Measurements from ENCODE around the gene NOP9.

The NOP9 gene

DNA sequence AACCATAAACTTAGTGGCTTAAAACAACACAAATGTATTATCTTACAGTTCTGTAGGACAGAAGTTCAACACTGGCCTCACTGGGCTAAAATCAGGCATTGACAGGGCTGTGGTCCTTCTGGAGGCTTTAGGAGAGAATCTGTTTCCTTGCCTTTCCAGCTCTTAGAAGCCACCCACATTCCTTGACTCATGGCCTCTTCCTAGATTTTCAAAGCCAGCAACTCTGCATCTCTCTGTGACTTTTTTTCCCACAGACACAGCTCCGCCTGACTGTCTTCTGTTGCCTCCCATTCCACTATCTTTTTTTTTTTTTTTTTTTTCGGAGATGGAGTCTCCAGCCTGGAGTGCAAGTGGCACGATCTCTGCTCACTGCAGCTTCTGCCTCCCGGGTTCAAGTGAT is 56.6 kb downstream of the NOP9 start:
- Histone ChIP-seq H3K79me2 (ENCODE audit: insufficient read depth, low read length) (no peaks in the 10 kb centered on the region), H3K4me2 (ENCODE audit: low read length) (no peak overlapping the region), H4K20me1 (ENCODE audit: insufficient read depth, low read length) (no peaks in the 10 kb centered on the region), H3K9me2 (ENCODE audit: low read depth, low read length) (no peaks in the 10 kb centered on the region), H3K27me3 (ENCODE audit: insufficient read depth, low read length) (no peaks in the 10 kb centered on the region; the same call in 1 of the 2 replicates), H3K36me3 (ENCODE audit: insufficient read depth, low read length) (no peaks in the 10 kb centered on the region), H2AFZ (ENCODE audit: low read length) (no peak overlapping the region), H3K9ac (ENCODE audit: low read length) (no peak overlapping the region), H3K9me3 (ENCODE audit: low read length) (no peaks in the 10 kb centered on the region), H3K27ac (ENCODE audit: low read depth, low read length, poor library complexity, severe bottlenecking) (no peak overlapping the region), H3F3A (ENCODE audit: insufficient read depth, low read length) (no peaks in the 10 kb centered on the region), H3K4me3 (ENCODE audit: low read depth, low read length, poor library complexity, severe bottlenecking) (no peak overlapping the region), H3K4me1 (ENCODE audit: insufficient read depth, low read length, severe bottlenecking) (no peaks in the 10 kb centered on the region)
- TF ChIP-seq, protein P1, sequence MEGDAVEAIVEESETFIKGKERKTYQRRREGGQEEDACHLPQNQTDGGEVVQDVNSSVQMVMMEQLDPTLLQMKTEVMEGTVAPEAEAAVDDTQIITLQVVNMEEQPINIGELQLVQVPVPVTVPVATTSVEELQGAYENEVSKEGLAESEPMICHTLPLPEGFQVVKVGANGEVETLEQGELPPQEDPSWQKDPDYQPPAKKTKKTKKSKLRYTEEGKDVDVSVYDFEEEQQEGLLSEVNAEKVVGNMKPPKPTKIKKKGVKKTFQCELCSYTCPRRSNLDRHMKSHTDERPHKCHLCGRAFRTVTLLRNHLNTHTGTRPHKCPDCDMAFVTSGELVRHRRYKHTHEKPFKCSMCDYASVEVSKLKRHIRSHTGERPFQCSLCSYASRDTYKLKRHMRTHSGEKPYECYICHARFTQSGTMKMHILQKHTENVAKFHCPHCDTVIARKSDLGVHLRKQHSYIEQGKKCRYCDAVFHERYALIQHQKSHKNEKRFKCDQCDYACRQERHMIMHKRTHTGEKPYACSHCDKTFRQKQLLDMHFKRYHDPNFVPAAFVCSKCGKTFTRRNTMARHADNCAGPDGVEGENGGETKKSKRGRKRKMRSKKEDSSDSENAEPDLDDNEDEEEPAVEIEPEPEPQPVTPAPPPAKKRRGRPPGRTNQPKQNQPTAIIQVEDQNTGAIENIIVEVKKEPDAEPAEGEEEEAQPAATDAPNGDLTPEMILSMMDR (IDR thresholded peaks at IDR 0.05; ENCODE audit: low read length) = no peak
- TF ChIP-seq EZH2 (IDR thresholded peaks at IDR 0.05; ENCODE audit: borderline replicate concordance, low read length) = no peak
